Measurements from ENCODE around the gene MYH6. TPM values are rescaled to one million over a fixed set of nuclear protein-coding genes. Genes with fewer than 3 reads are reported as not detected.

MYH6 gene
- total RNA-seq, 1 experiment from 2014 or later: not detected

- no peak within 1 kb of the TSS for H3K4me3 ChIP-seq (ENCODE audit: low read depth, low read length, poor library complexity, severe bottlenecking)
Measured at GRCh38 chr14:23372509-23372908, 35.6 kb downstream of the MYH6 start, which contains the start of gene IL25. TSS of gene IL25 (plus strand) at chr14:23372809.

GRCh38 chr14:23371865-23372264, 36.2 kb downstream of the MYH6 start:
- no peaks in the 10 kb centered on the region for H3K36me3 ChIP-seq (ENCODE audit: insufficient read depth, low read length, poor library complexity, severe bottlenecking)
- ChIA-PET CTCF (no interaction called here), POLR2A (ENCODE audit: low non-redundant PET) (no interaction called here)
- intact Hi-C loops (cut with micrococcal nuclease; ENCODE audit: unreplicated experiment): no loop called here
- H3K9me3 ChIP-seq (ENCODE audit: low read depth, low read length, poor library complexity, severe bottlenecking): no peaks in the 10 kb centered on the region
- BruUV-seq (replicated peaks): no TSS peak
- H3K27me3 ChIP-seq (replicated peaks; ENCODE audit: insufficient read depth, low read depth, low read length, poor library complexity): no peaks in the 10 kb centered on the region
- no peak overlapping the region for H3K27ac ChIP-seq (ENCODE audit: low read depth, low read length, poor library complexity, severe bottlenecking)
- no peak for DNase-seq (ENCODE audit: low spot score)
- peaks cover 11% of the 10 kb centered on the region for H3K4me1 ChIP-seq (ENCODE audit: insufficient read depth, low read length, poor library complexity, severe bottlenecking)
- TF ChIP-seq CTCF (conservative IDR thresholded peaks at IDR 0.05; ENCODE audit: low read depth, low read length) (no peak), EZH2 (IDR thresholded peaks at IDR 0.05; ENCODE audit: borderline replicate concordance, low read depth, low read length, poor library complexity, severe bottlenecking) (no peak)
- H3K4me3 ChIP-seq (ENCODE audit: low read depth, low read length, poor library complexity, severe bottlenecking): no peak overlapping the region

More at GRCh38 chr14:23372509-23372908, 35.6 kb downstream of the MYH6 start, which contains the start of gene IL25:
- intact Hi-C loops (cut with micrococcal nuclease; ENCODE audit: unreplicated experiment): no loop called here
- peaks cover 8% of the 10 kb centered on the region for H3K4me1 ChIP-seq (ENCODE audit: insufficient read depth, low read length, poor library complexity, severe bottlenecking)
- TF ChIP-seq EZH2 (IDR thresholded peaks at IDR 0.05; ENCODE audit: borderline replicate concordance, low read depth, low read length, poor library complexity, severe bottlenecking) (no peak), CTCF (conservative IDR thresholded peaks at IDR 0.05; ENCODE audit: low read depth, low read length) (no peak)
- H3K9me3 ChIP-seq (ENCODE audit: low read depth, low read length, poor library complexity, severe bottlenecking): no peaks in the 10 kb centered on the region
- POLR2A ChIA-PET (ENCODE audit: low non-redundant PET): no interaction called here
- no TSS peak for BruUV-seq (replicated peaks)
- no peaks in the 10 kb centered on the region for H3K27me3 ChIP-seq (replicated peaks; ENCODE audit: insufficient read depth, low read depth, low read length, poor library complexity)
- CTCF ChIA-PET: no interaction called here
- no peak for DNase-seq (ENCODE audit: low spot score)
- no peak within 1 kb of the TSS for H3K27ac ChIP-seq (ENCODE audit: low read depth, low read length, poor library complexity, severe bottlenecking)
- H3K36me3 ChIP-seq (ENCODE audit: insufficient read depth, low read length, poor library complexity, severe bottlenecking): no peaks in the 10 kb centered on the region

DNA sequence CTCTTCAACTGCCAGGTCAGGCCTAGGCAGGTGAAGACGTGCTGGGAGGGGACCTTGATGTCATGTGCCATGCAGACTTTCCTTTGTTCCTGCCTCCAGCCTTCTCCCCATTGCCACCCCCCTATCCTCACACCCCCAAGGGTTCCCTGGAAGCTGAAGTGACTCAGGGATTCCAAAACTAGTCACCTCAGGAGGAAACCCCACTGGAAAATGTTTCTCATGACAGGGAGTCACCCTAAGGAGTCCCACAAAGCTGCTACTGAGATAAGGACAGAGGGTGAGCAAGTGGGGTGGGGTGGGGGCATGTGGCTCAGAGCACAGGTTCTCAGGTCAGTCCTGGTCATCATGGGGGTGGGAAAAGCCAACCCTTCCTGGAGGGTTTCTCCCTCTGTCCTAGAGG, 37.9 kb downstream of the MYH6 start:
- ChIA-PET CTCF (no interaction called here), POLR2A (ENCODE audit: low non-redundant PET) (no interaction called here)
- no peaks in the 10 kb centered on the region for H3K9me3 ChIP-seq (ENCODE audit: low read depth, low read length, poor library complexity, severe bottlenecking)
- no peak overlapping the region for H3K27ac ChIP-seq (ENCODE audit: low read depth, low read length, poor library complexity, severe bottlenecking)
- no peak for DNase-seq (ENCODE audit: low spot score)
- intact Hi-C loops (cut with micrococcal nuclease; ENCODE audit: unreplicated experiment): no loop called here
- no peaks in the 10 kb centered on the region for H3K27me3 ChIP-seq (replicated peaks; ENCODE audit: insufficient read depth, low read depth, low read length, poor library complexity)
- no peak for TF ChIP-seq CTCF (conservative IDR thresholded peaks at IDR 0.05; ENCODE audit: low read depth, low read length)
- TF ChIP-seq EZH2 (IDR thresholded peaks at IDR 0.05; ENCODE audit: borderline replicate concordance, low read depth, low read length, poor library complexity, severe bottlenecking): no peak
- peaks cover 14% of the 10 kb centered on the region for H3K4me1 ChIP-seq (ENCODE audit: insufficient read depth, low read length, poor library complexity, severe bottlenecking)
- H3K36me3 ChIP-seq (ENCODE audit: insufficient read depth, low read length, poor library complexity, severe bottlenecking): no peaks in the 10 kb centered on the region
- H3K4me3 ChIP-seq (ENCODE audit: low read depth, low read length, poor library complexity, severe bottlenecking): no peak overlapping the region
- no TSS peak for BruUV-seq (replicated peaks)

All from A673 (cell line).